ENCODE data around the gene NTRK3.

Gene NTRK3

GRCh38 chr15:88178631-88179030 lies 77.9 kb downstream of the NTRK3 start:
- Histone ChIP-seq H3K27me3 (ENCODE audit: insufficient read depth, low read length) (no peaks in the 10 kb centered on the region), H3K4me3 (ENCODE audit: low read depth, low read length) (no peak overlapping the region), H3K27ac (ENCODE audit: low read depth, low read length) (no peak overlapping the region), H3K4me1 (ENCODE audit: control insufficient read depth, insufficient read depth, low read length, unreplicated experiment) (no peaks in the 10 kb centered on the region), H3K79me2 (ENCODE audit: control insufficient read depth, insufficient read depth, low read length, unreplicated experiment) (no peaks in the 10 kb centered on the region), H3K36me3 (ENCODE audit: insufficient read depth, low read length) (no peaks in the 10 kb centered on the region), H2AFZ (ENCODE audit: low read length, unreplicated experiment) (no peak overlapping the region)

GRCh38 chr15:88177451-88177850 lies 79.1 kb downstream of the NTRK3 start:
- Histone ChIP-seq H3K79me2 (ENCODE audit: control insufficient read depth, insufficient read depth, low read length, unreplicated experiment) (no peaks in the 10 kb centered on the region), H3K27ac (ENCODE audit: low read depth, low read length) (no peak overlapping the region), H3K4me3 (ENCODE audit: low read depth, low read length) (no peak overlapping the region), H2AFZ (ENCODE audit: low read length, unreplicated experiment) (no peak overlapping the region), H3K36me3 (ENCODE audit: insufficient read depth, low read length) (no peaks in the 10 kb centered on the region), H3K4me1 (ENCODE audit: control insufficient read depth, insufficient read depth, low read length, unreplicated experiment) (no peaks in the 10 kb centered on the region), H3K27me3 (ENCODE audit: insufficient read depth, low read length) (no peaks in the 10 kb centered on the region)

GRCh38 chr15:88174571-88174970 lies 82.0 kb downstream of the NTRK3 start:
- H3K4me3 ChIP-seq (ENCODE audit: low read depth, low read length): no peak overlapping the region
- no peak overlapping the region for H2AFZ ChIP-seq (ENCODE audit: low read length, unreplicated experiment)
- H3K27ac ChIP-seq (ENCODE audit: low read depth, low read length): no peak overlapping the region
- H3K4me1 ChIP-seq (ENCODE audit: control insufficient read depth, insufficient read depth, low read length, unreplicated experiment): no peaks in the 10 kb centered on the region
- no peaks in the 10 kb centered on the region for H3K79me2 ChIP-seq (ENCODE audit: control insufficient read depth, insufficient read depth, low read length, unreplicated experiment)
- H3K27me3 ChIP-seq (ENCODE audit: insufficient read depth, low read length): no peaks in the 10 kb centered on the region
- no peaks in the 10 kb centered on the region for H3K36me3 ChIP-seq (ENCODE audit: insufficient read depth, low read length)

DNA sequence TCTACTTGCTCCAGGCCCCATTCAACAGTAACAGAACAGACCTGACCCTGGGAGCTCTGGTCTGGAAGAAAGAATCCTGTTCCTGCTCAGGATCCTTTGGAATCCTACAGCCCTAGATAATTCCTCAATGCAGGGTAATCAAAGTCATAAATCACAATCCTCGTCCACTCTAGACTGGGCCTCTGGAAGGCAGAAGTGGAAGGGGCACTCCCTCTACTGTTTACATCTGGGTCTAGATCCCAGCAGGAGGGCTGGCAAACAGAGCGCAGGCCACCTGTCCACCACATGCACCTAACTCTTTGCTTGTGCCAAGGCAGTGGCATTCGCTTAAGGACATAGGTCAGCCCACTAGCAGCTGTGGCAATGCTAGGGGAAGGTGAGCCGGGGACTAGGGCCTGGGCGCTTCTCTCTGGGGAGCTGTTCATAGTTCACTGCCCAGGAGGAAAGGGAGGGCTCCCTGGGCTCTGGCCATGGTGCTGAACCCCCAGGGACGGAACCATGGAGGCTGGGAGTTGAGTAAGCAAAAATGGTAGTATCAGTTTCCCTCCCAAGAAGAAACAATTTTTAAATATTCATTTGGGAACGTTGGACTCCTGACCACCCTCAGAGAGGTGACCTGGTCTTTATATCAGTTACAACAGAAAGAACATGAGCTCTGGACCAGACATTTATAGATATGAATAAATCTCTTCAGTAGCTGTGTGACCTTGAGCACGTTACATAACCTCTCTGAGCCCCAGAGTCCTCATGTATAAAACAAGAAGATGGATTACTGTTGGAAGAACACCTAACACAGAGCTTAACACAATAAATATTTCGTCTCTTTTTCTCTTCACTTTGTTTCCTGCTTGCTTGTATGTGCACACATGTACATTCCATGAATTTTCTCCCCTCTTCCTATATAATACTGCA lies 90.2 kb downstream of the NTRK3 start:
- Histone ChIP-seq H3K4me1 (ENCODE audit: control insufficient read depth, insufficient read depth, low read length, unreplicated experiment) (no peaks in the 10 kb centered on the region), H3K4me3 (ENCODE audit: low read depth, low read length) (no peak overlapping the region), H3K36me3 (ENCODE audit: insufficient read depth, low read length) (no peaks in the 10 kb centered on the region), H2AFZ (ENCODE audit: low read length, unreplicated experiment) (no peak overlapping the region), H3K27ac (ENCODE audit: low read depth, low read length) (no peak overlapping the region), H3K79me2 (ENCODE audit: control insufficient read depth, insufficient read depth, low read length, unreplicated experiment) (no peaks in the 10 kb centered on the region), H3K27me3 (ENCODE audit: insufficient read depth, low read length) (no peaks in the 10 kb centered on the region)

- Histone ChIP-seq H3K4me3 (ENCODE audit: low read depth, low read length) (no peak overlapping the region), H3K27ac (ENCODE audit: low read depth, low read length) (no peak overlapping the region), H3K36me3 (ENCODE audit: insufficient read depth, low read length) (no peaks in the 10 kb centered on the region), H3K79me2 (ENCODE audit: control insufficient read depth, insufficient read depth, low read length, unreplicated experiment) (no peaks in the 10 kb centered on the region), H2AFZ (ENCODE audit: low read length, unreplicated experiment) (no peak overlapping the region), H3K27me3 (ENCODE audit: insufficient read depth, low read length) (no peaks in the 10 kb centered on the region), H3K4me1 (ENCODE audit: control insufficient read depth, insufficient read depth, low read length, unreplicated experiment) (no peaks in the 10 kb centered on the region)
These were observed 94.9 kb downstream of the NTRK3 start for GRCh38 chr15:88161636-88162035.

DNA sequence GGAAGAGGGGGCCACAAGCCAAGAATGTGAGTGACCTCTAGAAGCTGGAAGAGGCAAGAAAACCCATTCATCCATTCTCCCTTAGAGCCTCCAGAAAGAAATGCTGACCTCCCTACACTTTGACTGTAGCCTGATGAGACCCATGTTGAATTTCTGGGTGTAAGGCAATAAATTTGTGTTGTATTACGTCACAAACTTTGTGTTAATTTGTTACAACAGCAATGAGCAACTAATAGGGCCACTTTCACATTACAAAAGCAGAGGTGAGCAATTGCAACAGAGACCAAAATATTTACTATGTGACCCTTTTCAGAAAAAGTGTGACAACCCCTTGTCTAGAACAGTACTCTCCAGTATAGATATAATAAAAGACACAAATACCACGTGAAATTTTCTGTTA lies 101.2 kb downstream of the NTRK3 start:
- Histone ChIP-seq H3K4me3 (ENCODE audit: low read depth, low read length) (no peak overlapping the region), H2AFZ (ENCODE audit: low read length, unreplicated experiment) (no peak overlapping the region), H3K27me3 (ENCODE audit: insufficient read depth, low read length) (no peaks in the 10 kb centered on the region), H3K4me1 (ENCODE audit: control insufficient read depth, insufficient read depth, low read length, unreplicated experiment) (no peaks in the 10 kb centered on the region), H3K36me3 (ENCODE audit: insufficient read depth, low read length) (no peaks in the 10 kb centered on the region), H3K27ac (ENCODE audit: low read depth, low read length) (no peak overlapping the region), H3K79me2 (ENCODE audit: control insufficient read depth, insufficient read depth, low read length, unreplicated experiment) (no peaks in the 10 kb centered on the region)

DNA sequence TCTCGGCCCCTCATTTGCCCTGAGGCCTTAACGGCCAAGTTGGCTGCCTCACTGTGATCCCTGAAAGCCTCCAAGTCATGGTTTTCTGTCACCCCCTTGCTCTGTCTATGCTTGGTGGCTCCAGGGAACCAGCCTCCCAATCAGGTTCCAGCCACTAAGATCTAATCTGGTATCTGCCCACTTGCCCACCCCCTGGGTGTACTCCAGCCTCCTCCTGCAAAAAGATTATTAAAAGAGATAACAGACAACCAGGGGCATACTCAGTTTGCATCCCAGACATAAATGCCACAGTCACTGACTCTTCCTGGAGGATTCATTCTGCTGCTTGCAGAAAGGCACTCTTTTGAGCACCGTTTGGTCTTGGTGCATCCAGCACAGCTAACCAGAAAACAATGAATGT lies 103.9 kb downstream of the NTRK3 start:
- H2AFZ ChIP-seq (ENCODE audit: low read length, unreplicated experiment): no peak overlapping the region
- no peaks in the 10 kb centered on the region for H3K36me3 ChIP-seq (ENCODE audit: insufficient read depth, low read length)
- no peaks in the 10 kb centered on the region for H3K79me2 ChIP-seq (ENCODE audit: control insufficient read depth, insufficient read depth, low read length, unreplicated experiment)
- no peaks in the 10 kb centered on the region for H3K4me1 ChIP-seq (ENCODE audit: control insufficient read depth, insufficient read depth, low read length, unreplicated experiment)
- no peak overlapping the region for H3K27ac ChIP-seq (ENCODE audit: low read depth, low read length)
- no peak overlapping the region for H3K4me3 ChIP-seq (ENCODE audit: low read depth, low read length)
- H3K27me3 ChIP-seq (ENCODE audit: insufficient read depth, low read length): no peaks in the 10 kb centered on the region

- H3K36me3 ChIP-seq (ENCODE audit: insufficient read depth, low read length): no peaks in the 10 kb centered on the region
- no peaks in the 10 kb centered on the region for H3K27me3 ChIP-seq (ENCODE audit: insufficient read depth, low read length)
- no peak overlapping the region for H3K4me3 ChIP-seq (ENCODE audit: low read depth, low read length)
- H3K79me2 ChIP-seq (ENCODE audit: control insufficient read depth, insufficient read depth, low read length, unreplicated experiment): no peaks in the 10 kb centered on the region
- H3K27ac ChIP-seq (ENCODE audit: low read depth, low read length): no peak overlapping the region
- H3K4me1 ChIP-seq (ENCODE audit: control insufficient read depth, insufficient read depth, low read length, unreplicated experiment): no peaks in the 10 kb centered on the region
- H2AFZ ChIP-seq (ENCODE audit: low read length, unreplicated experiment): no peak overlapping the region
These were observed 108.8 kb downstream of the NTRK3 start for GRCh38 chr15:88147760-88148159.

- Histone ChIP-seq H3K27me3 (ENCODE audit: insufficient read depth, low read length) (no peaks in the 10 kb centered on the region), H2AFZ (ENCODE audit: low read length, unreplicated experiment) (no peak overlapping the region), H3K36me3 (ENCODE audit: insufficient read depth, low read length) (no peaks in the 10 kb centered on the region), H3K4me1 (ENCODE audit: control insufficient read depth, insufficient read depth, low read length, unreplicated experiment) (no peaks in the 10 kb centered on the region), H3K4me3 (ENCODE audit: low read depth, low read length) (no peak overlapping the region), H3K27ac (ENCODE audit: low read depth, low read length) (no peak overlapping the region), H3K79me2 (ENCODE audit: control insufficient read depth, insufficient read depth, low read length, unreplicated experiment) (no peaks in the 10 kb centered on the region)
These were observed 111.5 kb downstream of the NTRK3 start for GRCh38 chr15:88144921-88145653.

- H3K79me2 ChIP-seq (ENCODE audit: control insufficient read depth, insufficient read depth, low read length, unreplicated experiment): no peaks in the 10 kb centered on the region
- no peak overlapping the region for H3K27ac ChIP-seq (ENCODE audit: low read depth, low read length)
- H3K36me3 ChIP-seq (ENCODE audit: insufficient read depth, low read length): no peaks in the 10 kb centered on the region
- no peak overlapping the region for H2AFZ ChIP-seq (ENCODE audit: low read length, unreplicated experiment)
- no peaks in the 10 kb centered on the region for H3K4me1 ChIP-seq (ENCODE audit: control insufficient read depth, insufficient read depth, low read length, unreplicated experiment)
- H3K4me3 ChIP-seq (ENCODE audit: low read depth, low read length): no peak overlapping the region
- H3K27me3 ChIP-seq (ENCODE audit: insufficient read depth, low read length): no peaks in the 10 kb centered on the region
These were observed 114.4 kb downstream of the NTRK3 start for GRCh38 chr15:88142121-88142520.

All from ACC112 (cell line).